ENCODE measurements around the gene ACTR2.
"Not testable (repeated sequence)": the region's sequence is repeated elsewhere in the genome, so short reads cannot be mapped to it uniquely, and the experiment has no call there.

The ACTR2 gene

DNA sequence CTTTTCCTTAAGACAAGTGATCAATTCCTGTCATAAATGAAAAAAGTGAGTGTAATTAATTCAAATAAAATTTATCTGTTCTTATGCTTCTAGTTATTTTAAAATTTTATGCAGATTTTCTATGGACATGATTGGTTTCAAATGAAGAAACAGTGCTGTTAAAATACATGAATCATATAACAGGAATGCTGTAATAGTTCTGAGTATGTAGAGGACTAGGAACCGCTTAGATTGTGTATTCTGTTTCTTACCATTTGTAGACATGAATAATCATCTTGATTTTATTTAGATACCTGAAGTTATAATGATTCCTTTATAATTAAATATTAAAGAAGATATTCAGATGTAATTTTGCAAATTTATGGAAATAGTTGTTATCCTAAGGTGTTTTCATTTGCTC is 3.5 kb downstream of the ACTR2 start:
- DNase-seq (ENCODE audit: low read depth) = no peak

DNA sequence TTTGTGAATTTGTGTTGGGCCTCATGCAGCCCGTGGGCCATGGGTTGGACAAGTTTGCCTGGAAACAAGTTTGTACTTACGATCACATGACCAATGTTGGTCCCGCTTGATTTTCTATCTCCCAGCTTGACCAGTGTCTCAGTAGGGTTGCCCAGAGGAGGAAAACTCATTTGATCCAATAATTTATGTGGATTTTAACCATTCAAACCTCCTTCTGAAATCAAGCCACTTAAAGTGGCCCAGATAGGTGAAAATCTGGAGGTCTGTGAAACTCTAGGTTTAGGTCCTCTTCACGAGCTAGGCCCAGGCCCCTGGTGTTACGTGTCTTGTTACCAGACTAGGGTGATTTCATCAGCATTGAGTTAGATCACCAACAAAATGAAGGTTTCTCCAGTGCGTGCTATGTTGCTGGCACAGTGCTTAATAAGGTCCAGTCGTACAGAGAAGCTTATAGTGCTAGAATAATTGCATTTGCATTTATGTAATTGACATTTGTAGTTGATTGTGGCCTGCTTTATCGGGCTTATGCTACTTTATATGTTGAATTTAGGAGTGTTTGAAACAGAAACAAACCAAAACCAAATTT is 4.4 kb downstream of the ACTR2 start:
- no peak for DNase-seq (ENCODE audit: low read depth)

GRCh38 chr2:65232636-65233035 is 5.0 kb downstream of the ACTR2 start:
- DNase-seq (ENCODE audit: low read depth) = no peak

DNA sequence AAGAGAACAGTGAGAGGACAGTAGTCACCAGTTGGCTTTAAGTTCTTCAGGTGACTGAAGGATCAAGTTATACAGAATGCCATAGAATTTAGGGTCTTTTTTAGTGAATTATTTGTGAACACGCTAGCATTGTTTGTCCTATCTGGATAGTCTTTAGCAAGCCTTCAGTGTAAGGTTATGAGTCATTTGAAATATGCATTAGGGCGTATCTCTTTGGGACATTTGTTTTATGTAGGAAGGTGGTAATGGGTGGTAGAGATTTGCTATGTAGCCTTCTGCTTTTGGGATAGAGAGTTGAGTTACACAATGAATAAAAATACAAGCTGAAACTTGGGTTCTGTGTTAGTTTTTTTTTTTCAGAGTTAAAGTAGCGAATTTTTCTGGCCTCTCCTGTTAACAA is 13.0 kb downstream of the ACTR2 start:
- no peak for DNase-seq (ENCODE audit: low read depth)

DNA sequence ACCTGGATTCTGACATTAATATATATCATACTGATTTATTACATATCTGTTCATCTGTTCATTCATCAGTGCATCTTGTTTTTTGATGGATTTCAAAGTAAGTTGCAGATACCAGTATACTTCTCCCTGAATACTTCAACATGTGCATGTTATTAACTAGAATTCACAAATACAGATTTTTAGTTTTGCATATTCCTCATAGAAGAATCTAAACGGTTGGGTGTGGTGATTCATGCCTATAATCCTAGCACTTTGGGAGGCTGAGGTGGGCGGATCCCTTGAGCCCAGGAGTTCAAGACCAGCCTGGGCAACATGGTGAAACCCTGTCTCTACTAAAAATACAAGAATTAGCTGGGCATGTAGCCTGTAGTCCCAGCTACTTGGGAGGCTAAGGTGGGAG is 16.8 kb downstream of the ACTR2 start:
- not testable (repeated sequence) for DNase-seq (ENCODE audit: low read depth)

DNA sequence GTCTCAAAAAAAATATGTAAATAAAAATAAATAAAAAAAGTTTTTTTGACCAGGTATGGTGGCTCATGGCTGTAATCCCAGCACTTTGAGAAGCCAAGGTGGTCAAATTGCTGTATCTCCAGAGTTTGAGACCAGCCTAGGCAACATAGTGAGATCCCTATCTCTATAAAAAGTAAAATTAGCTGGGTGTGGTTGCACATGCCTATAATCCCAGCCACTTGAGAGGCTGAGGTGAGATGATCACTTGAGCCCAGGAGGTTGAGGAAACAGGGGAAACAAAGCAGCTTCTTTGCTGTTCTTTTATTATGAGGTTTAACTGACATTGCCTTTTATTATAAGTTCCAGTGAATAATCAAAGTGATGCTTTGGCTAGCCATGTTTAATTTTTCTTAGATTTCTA is 25.0 kb downstream of the ACTR2 start:
- DNase-seq (ENCODE audit: low read depth) = no peak

- no peak for DNase-seq (ENCODE audit: low read depth)
Measured at GRCh38 chr2:65255356-65255755, 27.7 kb downstream of the ACTR2 start.

DNA sequence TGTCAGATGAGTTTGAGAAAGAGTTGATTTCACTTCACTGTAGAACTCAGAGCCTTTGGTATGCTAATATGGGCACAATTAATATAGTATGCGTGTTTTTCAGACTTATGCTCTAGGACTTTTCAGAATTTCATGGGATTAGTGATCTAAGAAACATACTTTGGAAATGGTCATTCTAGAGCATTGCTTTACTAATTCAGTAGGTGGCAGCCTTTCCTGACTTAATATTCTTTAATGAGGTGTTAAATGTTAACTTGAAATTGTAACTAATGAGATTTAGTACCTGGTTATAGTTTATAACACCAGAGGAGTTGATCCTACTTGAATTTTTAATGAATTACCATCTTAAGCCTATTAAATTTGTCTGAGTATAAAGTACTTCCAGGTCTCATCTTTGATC is 28.4 kb downstream of the ACTR2 start:
- DNase-seq (ENCODE audit: low read depth) = no peak

DNA sequence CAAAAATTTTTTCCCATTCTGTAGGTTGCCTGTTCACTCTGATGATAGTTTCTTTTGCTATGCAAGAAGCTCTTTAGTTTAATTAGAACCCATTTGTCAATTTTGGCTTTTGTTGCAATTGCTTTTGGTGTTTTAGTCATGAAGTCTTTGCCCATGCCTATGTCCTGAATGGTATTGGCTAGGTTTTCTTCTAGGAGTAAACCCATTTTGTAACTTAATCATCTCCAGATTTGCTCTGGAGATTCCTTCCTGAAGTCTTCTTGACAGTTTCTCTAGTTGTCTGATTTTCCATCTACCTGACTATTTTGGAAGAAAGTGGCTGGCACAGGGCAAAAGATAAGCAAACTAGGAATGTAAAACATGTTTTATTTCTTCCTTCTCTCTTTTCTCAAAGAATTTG is 30.2 kb downstream of the ACTR2 start:
- not testable (repeated sequence) for DNase-seq (ENCODE audit: low read depth)

DNA sequence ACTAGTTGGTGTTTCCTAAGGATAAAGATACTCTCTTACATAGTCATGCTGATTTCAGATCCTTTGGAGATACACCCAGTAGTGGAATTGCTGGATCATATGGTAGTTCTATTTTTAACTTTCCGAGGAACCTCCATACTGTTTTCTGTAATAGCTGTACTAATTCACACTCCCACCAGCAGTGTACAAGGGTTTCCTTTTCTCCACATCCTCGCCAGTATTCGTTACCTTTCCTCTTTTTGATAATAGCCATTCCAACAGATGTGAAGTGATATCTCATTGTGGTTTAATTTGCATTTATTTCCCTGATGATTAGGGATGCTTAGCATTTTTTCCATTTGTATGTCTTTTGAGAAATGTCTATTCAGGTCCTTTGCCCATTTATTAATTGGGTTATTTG is 34.0 kb downstream of the ACTR2 start:
- no peak for DNase-seq (ENCODE audit: low read depth)

DNA sequence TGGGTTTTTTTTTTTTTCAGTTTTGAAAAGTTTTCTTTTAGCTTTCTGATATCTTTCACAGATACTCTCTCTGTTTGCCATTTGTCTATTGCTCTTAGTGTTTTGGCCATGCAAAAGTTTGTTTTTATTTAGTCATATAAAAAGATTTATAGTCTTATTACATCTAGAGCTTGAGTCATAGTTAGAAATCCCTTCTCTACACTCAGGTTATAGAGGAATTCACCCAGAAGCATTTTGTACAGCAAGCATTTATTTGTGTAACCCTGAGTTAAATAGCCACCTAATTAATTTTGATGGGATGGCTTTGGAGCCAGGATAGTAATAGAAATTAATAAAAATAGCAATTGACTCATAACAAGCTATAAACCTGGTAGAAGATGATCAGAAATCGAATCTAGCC is 35.6 kb downstream of the ACTR2 start:
- DNase-seq (ENCODE audit: low read depth) = no peak

DNA sequence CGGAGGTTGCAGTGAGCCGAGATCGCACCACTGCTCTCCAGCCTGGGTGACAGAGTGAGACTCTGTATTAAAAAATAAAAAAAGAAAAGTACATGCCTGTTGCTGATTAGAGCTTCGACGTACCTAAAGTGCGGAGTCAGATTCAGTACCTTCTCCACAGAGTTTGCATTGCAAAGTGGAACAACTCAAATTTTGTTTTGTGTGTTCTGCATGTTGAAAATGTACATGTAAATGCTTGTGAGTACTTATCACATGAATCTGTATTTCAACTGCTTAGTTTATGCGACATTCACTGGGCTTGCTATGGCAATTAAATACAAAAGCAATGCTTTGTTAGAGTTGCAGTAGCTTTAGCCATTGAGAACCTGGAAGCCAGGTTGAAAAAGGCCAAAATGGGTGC is 36.4 kb downstream of the ACTR2 start:
- no peak for DNase-seq (ENCODE audit: low read depth)

DNA sequence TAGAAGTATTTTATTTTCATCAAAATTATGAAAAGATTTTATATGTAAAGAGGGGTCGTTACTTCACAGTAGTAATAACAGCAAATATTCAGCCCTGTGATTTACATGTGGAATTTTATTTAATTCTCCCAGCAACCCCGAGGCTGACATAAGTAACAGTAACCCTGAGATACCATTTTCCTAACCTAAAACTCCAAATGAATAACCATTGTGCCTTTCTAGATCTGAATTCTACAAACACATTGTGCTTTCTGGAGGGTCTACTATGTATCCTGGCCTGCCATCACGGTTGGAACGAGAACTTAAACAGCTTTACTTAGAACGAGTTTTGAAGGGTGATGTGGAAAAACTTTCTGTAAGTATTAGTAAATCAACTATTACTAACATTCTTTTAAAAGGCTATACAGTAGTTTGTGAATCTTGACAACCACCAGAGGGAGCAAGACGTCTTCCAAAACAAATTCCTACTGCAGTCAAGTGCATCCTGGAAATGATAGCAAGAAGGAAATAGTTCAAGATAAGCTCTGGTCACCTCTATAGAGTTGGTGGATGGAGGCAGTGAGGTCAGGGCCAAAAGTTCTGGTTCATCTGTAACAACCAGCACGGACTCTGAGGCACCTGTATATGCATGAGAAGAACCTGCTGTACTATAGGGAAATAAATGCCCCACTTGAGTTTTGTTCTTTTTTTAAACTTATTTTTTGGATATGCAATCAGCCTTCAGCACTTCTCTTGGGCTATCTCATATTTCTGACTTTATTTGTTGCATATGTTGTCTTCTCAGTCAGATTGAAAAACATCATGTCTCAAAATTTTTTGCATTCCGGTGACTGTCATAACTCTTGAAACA is 37.4 kb downstream of the ACTR2 start:
- no peak for DNase-seq (ENCODE audit: low read depth)

- no peak for DNase-seq (ENCODE audit: low read depth)
Measured at GRCh38 chr2:65265671-65266045, 38.0 kb downstream of the ACTR2 start.

GRCh38 chr2:65267008-65267407 is 39.4 kb downstream of the ACTR2 start:
- no peak for DNase-seq (ENCODE audit: low read depth)

- DNase-seq (ENCODE audit: low read depth) = no peak
Measured at GRCh38 chr2:65268957-65269356, 41.3 kb downstream of the ACTR2 start.

- no peak for DNase-seq (ENCODE audit: low read depth)
Measured at GRCh38 chr2:65273344-65273743, 45.7 kb downstream of the ACTR2 start.

GRCh38 chr2:65275141-65275915 is 47.7 kb downstream of the ACTR2 start:
- no peak for DNase-seq (ENCODE audit: low read depth)

DNA sequence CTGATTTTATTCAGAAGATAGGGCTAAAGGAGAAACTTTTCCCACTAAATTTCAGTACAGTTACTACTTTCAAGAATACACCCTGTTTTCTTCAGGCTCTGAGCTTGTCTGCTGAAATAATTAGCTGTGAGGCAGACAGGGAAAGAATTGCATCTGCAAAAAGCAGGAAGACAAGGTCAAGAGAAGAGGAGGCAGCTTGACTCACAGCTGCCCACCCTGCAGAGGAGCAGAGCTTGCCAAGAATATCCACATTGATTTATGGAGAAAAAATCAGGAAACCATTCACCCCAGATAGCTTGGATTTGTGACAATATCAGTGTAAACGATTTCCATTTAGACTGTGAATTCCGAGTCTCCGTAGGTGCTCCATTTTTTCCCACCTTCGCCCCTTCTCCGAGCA is 49.0 kb downstream of the ACTR2 start:
- DNase-seq (ENCODE audit: low read depth) = no peak

GRCh38 chr2:65277118-65277517 is 49.5 kb downstream of the ACTR2 start:
- DNase-seq (ENCODE audit: low read depth) = no peak

GRCh38 chr2:65277791-65278483 is 50.3 kb downstream of the ACTR2 start:
- no peak for DNase-seq (ENCODE audit: low read depth)

DNA sequence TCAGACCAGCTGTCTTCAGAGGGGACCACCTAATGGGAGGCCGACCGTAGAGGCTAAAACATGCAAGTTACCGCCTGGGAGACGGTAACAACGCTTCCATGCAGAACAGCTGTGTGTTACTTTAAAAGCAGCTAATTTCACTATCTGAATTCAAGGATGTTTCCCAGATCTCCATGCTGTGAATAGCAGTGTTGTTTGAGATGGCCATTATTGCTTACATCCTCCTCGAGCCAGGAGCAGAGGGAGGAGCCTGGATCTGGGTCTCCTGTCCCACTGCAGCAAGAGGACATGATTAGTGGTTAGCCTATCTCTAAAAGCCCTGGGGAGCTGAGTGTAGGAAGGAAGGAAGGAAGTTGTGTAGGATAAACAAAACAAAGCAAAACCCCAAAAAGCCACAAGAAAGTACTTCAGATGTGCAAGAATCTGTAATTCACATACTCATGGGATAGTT is 50.9 kb downstream of the ACTR2 start:
- no peak for DNase-seq (ENCODE audit: low read depth)
